Caco-2 (cell line): ENCODE measurements around the gene UGT1A8. TPM values are rescaled to one million over a fixed set of nuclear protein-coding genes. Genes with fewer than 3 reads are reported as not detected.
"Not testable (repeated sequence)": the region's sequence is repeated elsewhere in the genome, so short reads cannot be mapped to it uniquely, and the experiment has no call there.

Experiments used
- BruUV-seq: library from RNA; stranded (reverse); fragments of 400-500 nt; replicated peaks from 2 replicates; lab custom pipeline; 2021; lab: Mats Ljungman, UMichigan
- CTCF ChIA-PET: fragments of 300-600 bp; sonication (Branson Sonifier 250); formaldehyde crosslinking; loops from one replicate; lab custom pipeline; 2022; ENCODE audit warnings: antibody characterized with exemption; lab: Charles Lee
- POLR2A ChIA-PET: fragments of 300-600 bp; sonication (Branson Sonifier 250); formaldehyde crosslinking; loops from one replicate; lab custom pipeline; 2022; ENCODE audit warnings: antibody characterized with exemption; lab: Charles Lee
- DNase-seq, 2 experiments: peaks; one replicate each; pipeline versions ENCODE4 v3.0.0 to v3.0.0-alpha.2; 2020 to 2022
- H3K27me3 ChIP-seq: replicated peaks from 2 replicates; pipeline ENCODE4 v1.6.0; 2011; ENCODE audit warnings: low read length; ENCODE audit not compliant: control insufficient read depth, insufficient read depth
- H3K36me3 ChIP-seq: 2 replicates; pipeline ENCODE4 v1.5.1; 2011; ENCODE audit warnings: low read length; ENCODE audit not compliant: control insufficient read depth, insufficient read depth
- H3K4me1 ChIP-seq: fragments of 250-450 bp; sonication (Bioruptor Pico); 2 replicates; pipeline ENCODE4 v1.5.1; 2020; ENCODE audit warnings: mild to moderate bottlenecking
- H3K4me3 ChIP-seq: 2 replicates; pipeline ENCODE4 v1.5.1; 2011; ENCODE audit warnings: low read depth, mild to moderate bottlenecking, control low read depth, low read length
- H3K9me3 ChIP-seq: fragments of 250-450 bp; sonication (Bioruptor Pico); 2 replicates; pipeline ENCODE4 v1.5.1; 2020; ENCODE audit warnings: mild to moderate bottlenecking, moderate library complexity
- H3K27ac Mint-ChIP-seq: one replicate; pipeline ENCODE4 v1.8.0; 2022; ENCODE audit warnings: mixed read lengths; ENCODE audit not compliant: unreplicated experiment
- H3K27me3 Mint-ChIP-seq: one replicate; pipeline ENCODE4 v1.8.0; 2022; ENCODE audit warnings: mixed read lengths; ENCODE audit not compliant: insufficient read depth, unreplicated experiment
- H3K36me3 Mint-ChIP-seq: one replicate; pipeline ENCODE4 v1.8.0; 2022; ENCODE audit warnings: mild to moderate bottlenecking, mixed read lengths; ENCODE audit not compliant: insufficient read depth, unreplicated experiment
- H3K4me1 Mint-ChIP-seq: one replicate; pipeline ENCODE4 v1.8.0; 2022; ENCODE audit warnings: low read depth, mixed read lengths; ENCODE audit not compliant: unreplicated experiment
- H3K4me3 Mint-ChIP-seq: one replicate; pipeline ENCODE4 v1.8.0; 2022; ENCODE audit warnings: mild to moderate bottlenecking, moderate library complexity, mixed read lengths; ENCODE audit not compliant: unreplicated experiment
- H3K9me3 Mint-ChIP-seq: one replicate; pipeline ENCODE4 v1.8.0; 2022; ENCODE audit warnings: mixed read lengths; ENCODE audit not compliant: unreplicated experiment
- intact Hi-C: fragments of 100-400 bp; cut with micrococcal nuclease; formaldehyde crosslinking; loops from one replicate; pipeline ENCODE4 v1.10.0; 2022; ENCODE audit not compliant: unreplicated experiment
- total RNA-seq: library from RNA; stranded (reverse); gene quantifications from 2 replicates; pipeline ENCODE4 v1.2.3, GENCODE V29; 2022
- TF ChIP-seq, protein P1 (sequence below), 2 experiments: fragments of 200-600 bp in 1 of 2; IDR thresholded peaks; 1 replicate in 1 of 2; 2 replicates in 1 of 2; pipeline versions ENCODE4 v1.5.1 to v1.8.0; 2011 to 2022; ENCODE audit warnings: antibody characterized with exemption in 1 of 2, control low read depth in 1 of 2, inconsistent platforms in 1 of 2, low read depth in 1 of 2, low read length in 1 of 2, mild to moderate bottlenecking in 1 of 2, moderate library complexity in 1 of 2; ENCODE audit not compliant: insufficient read depth in 1 of 2, severe bottlenecking in 1 of 2, unreplicated experiment in 1 of 2

Gene UGT1A8
- total RNA-seq, 1 experiment from 2014 or later, result 0.50 TPM

DNA sequence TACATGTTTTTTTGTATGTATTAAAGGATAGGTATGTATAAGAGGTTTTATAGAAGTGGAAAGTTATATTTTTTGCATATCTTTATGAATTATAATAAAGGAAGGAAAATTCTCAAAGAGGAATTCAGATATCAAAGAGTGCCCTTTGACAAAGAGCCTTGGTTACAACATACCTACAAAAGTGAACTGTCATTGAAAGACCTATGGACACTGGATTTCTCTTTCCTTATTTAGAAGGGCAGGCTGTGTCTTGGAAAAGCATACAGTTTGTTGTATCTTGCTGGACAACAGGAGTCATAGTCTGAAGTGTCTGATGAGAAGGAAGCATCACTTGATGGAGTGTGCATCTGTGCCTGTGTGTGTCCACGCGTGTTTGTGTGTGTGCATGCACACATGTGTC, 34.0 kb downstream of the UGT1A8 start:
- Mint-ChIP-seq H3K36me3 (no peaks in the 10 kb centered on the region), H3K9me3 (no peaks in the 10 kb centered on the region), H3K4me3 (no peak overlapping the region), H3K27ac (no peak overlapping the region), H3K4me1 (no peaks in the 10 kb centered on the region), H3K27me3 (no peaks in the 10 kb centered on the region)
- CTCF ChIA-PET, result no interaction called here
- no peaks in the 10 kb centered on the region for H3K27me3 ChIP-seq
- H3K36me3 ChIP-seq, result no peaks in the 10 kb centered on the region
- TF ChIP-seq, protein P1, sequence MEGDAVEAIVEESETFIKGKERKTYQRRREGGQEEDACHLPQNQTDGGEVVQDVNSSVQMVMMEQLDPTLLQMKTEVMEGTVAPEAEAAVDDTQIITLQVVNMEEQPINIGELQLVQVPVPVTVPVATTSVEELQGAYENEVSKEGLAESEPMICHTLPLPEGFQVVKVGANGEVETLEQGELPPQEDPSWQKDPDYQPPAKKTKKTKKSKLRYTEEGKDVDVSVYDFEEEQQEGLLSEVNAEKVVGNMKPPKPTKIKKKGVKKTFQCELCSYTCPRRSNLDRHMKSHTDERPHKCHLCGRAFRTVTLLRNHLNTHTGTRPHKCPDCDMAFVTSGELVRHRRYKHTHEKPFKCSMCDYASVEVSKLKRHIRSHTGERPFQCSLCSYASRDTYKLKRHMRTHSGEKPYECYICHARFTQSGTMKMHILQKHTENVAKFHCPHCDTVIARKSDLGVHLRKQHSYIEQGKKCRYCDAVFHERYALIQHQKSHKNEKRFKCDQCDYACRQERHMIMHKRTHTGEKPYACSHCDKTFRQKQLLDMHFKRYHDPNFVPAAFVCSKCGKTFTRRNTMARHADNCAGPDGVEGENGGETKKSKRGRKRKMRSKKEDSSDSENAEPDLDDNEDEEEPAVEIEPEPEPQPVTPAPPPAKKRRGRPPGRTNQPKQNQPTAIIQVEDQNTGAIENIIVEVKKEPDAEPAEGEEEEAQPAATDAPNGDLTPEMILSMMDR (IDR thresholded peaks at IDR 0.05; ENCODE audit: insufficient read depth in 1 of 2, low read depth in 1 of 2, low read length in 1 of 2, severe bottlenecking in 1 of 2, unreplicated experiment in 1 of 2), result no peak
- no peaks in the 10 kb centered on the region for H3K9me3 ChIP-seq
- no peak overlapping the region for H3K4me3 ChIP-seq
- intact Hi-C loops, result no loop called here
- POLR2A ChIA-PET, result no interaction called here
- no peak for DNase-seq
- H3K4me1 ChIP-seq, result no peaks in the 10 kb centered on the region
- BruUV-seq, result no TSS peak

DNA sequence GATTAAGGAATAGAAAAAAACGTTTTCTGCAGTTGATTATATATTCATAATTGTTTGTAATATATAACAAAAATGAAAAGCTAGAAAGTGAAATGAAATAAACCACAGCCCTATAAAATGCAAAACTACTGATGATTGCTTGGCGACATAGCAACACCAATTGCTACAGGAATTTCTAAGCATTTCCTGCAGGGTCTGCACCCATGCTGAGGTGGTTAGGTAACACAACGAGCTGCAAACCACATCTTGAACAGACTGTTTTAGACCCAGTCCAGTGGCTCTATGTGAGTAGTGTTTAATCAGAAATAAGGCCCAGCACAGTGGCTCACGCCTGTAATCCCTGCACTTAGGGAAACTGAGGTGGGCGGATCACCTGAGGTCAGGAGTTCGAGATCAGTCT, 37.1 kb downstream of the UGT1A8 start:
- Mint-ChIP-seq H3K9me3 (no peaks in the 10 kb centered on the region), H3K4me1 (no peaks in the 10 kb centered on the region), H3K36me3 (no peaks in the 10 kb centered on the region), H3K27ac (no peak overlapping the region), H3K27me3 (no peaks in the 10 kb centered on the region), H3K4me3 (no peak overlapping the region)
- no TSS peak for BruUV-seq
- TF ChIP-seq, protein P1 (IDR thresholded peaks at IDR 0.05; ENCODE audit: insufficient read depth in 1 of 2, low read depth in 1 of 2, low read length in 1 of 2, severe bottlenecking in 1 of 2, unreplicated experiment in 1 of 2), result no peak
- intact Hi-C loops, result no loop called here
- no peak overlapping the region for H3K4me3 ChIP-seq
- H3K4me1 ChIP-seq, result no peaks in the 10 kb centered on the region
- no peaks in the 10 kb centered on the region for H3K9me3 ChIP-seq
- DNase-seq, result no peak
- no peaks in the 10 kb centered on the region for H3K27me3 ChIP-seq
- POLR2A ChIA-PET, result no interaction called here
- CTCF ChIA-PET, result no interaction called here
- H3K36me3 ChIP-seq, result no peaks in the 10 kb centered on the region

DNA sequence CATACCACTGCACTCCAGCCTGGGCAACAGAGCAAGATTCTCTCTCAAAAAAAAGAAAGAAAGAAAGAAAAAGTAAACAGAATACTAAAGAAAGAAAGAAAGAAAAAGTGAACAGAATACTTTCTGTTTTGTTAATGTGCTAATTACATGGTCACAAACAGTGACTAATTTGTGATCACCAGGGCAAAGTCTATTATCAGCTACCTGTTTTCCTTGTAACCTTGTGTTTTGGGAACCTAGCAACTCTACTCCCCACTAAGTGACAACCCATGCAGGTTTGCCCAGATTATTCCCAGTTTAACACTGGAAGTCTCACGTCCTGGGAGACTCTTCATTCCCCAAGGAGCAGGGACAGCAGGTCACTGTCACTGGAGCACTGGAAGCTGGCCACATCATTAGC, 37.6 kb downstream of the UGT1A8 start:
- H3K4me3 ChIP-seq, result no peak overlapping the region
- intact Hi-C loops, result no loop called here
- no peak overlapping the region for H3K27ac Mint-ChIP-seq
- H3K4me3 Mint-ChIP-seq, result no peak overlapping the region
- H3K27me3 ChIP-seq, result no peaks in the 10 kb centered on the region
- H3K36me3 ChIP-seq, result no peaks in the 10 kb centered on the region
- no peaks in the 10 kb centered on the region for H3K27me3 Mint-ChIP-seq
- POLR2A ChIA-PET, result no interaction called here
- no TSS peak for BruUV-seq
- TF ChIP-seq, protein P1 (IDR thresholded peaks at IDR 0.05; ENCODE audit: insufficient read depth in 1 of 2, low read depth in 1 of 2, low read length in 1 of 2, severe bottlenecking in 1 of 2, unreplicated experiment in 1 of 2), result no peak
- no peaks in the 10 kb centered on the region for H3K9me3 ChIP-seq
- CTCF ChIA-PET, result no interaction called here
- DNase-seq, result no peak
- no peaks in the 10 kb centered on the region for H3K9me3 Mint-ChIP-seq
- no peaks in the 10 kb centered on the region for H3K4me1 Mint-ChIP-seq
- H3K36me3 Mint-ChIP-seq, result no peaks in the 10 kb centered on the region
- H3K4me1 ChIP-seq, result no peaks in the 10 kb centered on the region

DNA sequence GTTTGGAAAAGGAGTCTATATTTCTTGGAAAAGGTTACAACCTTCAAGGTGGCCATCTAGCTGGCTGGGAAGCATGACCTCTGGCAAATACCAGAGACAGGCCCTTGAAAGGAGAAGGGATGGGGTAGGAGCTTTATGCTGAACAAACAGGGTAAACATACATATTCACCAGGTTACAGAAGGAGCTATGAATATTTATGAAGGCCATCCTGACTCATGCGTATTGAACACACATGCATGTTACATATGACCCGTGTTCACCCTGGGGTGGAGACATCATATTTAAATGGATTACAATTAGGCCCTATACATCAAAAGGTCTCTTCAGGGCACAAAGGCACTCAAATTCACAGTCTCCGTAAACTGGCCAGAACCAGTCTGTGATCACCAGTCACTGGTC, 38.5 kb downstream of the UGT1A8 start:
- H3K9me3 ChIP-seq, H3K4me1 ChIP-seq, intact Hi-C loops, H3K4me3 Mint-ChIP-seq, CTCF ChIA-PET, H3K36me3 Mint-ChIP-seq, H3K27ac Mint-ChIP-seq, POLR2A ChIA-PET, DNase-seq, H3K36me3 ChIP-seq, H3K27me3 Mint-ChIP-seq, H3K27me3 ChIP-seq, BruUV-seq, H3K4me1 Mint-ChIP-seq, H3K9me3 Mint-ChIP-seq, H3K4me3 ChIP-seq: not testable (repeated sequence)
